Osteoblast (primary cell): ENCODE results near the gene TNFRSF12A. TPM values are rescaled to one million over a fixed set of nuclear protein-coding genes. Genes with fewer than 3 reads are reported as not detected.

ENCODE experiments used
- DNase-seq: peaks from one replicate; pipeline ENCODE4 v3.0.0; 2011; ENCODE audit warnings: low spot score, mixed read lengths; ENCODE audit not compliant: insufficient read length; ENCODE audit errors: missing footprints
- H2AFZ ChIP-seq: 2 replicates; pipeline ENCODE4 v1.6.0; 2011; ENCODE audit warnings: mild to moderate bottlenecking, low read length
- H3K27ac ChIP-seq: 2 replicates; pipeline ENCODE4 v1.5.1; 2011; ENCODE audit warnings: mild to moderate bottlenecking, low read depth, low read length, moderate library complexity
- H3K27me3 ChIP-seq: 2 replicates; pipeline ENCODE4 v1.6.0; 2012; ENCODE audit warnings: mild to moderate bottlenecking, control low read depth, inconsistent platforms, low read length, moderate library complexity; ENCODE audit not compliant: insufficient read depth
- H3K36me3 ChIP-seq: 2 replicates; pipeline ENCODE4 v1.5.1; 2011; ENCODE audit warnings: mild to moderate bottlenecking, low read length, control low read depth, moderate library complexity; ENCODE audit not compliant: insufficient read depth
- H3K4me1 ChIP-seq: 2 replicates; pipeline ENCODE4 v1.5.1; 2011; ENCODE audit warnings: mild to moderate bottlenecking, low read length, control low read depth, moderate library complexity; ENCODE audit not compliant: insufficient read depth
- H3K4me2 ChIP-seq: 2 replicates; pipeline ENCODE4 v1.6.0; 2011; ENCODE audit warnings: mild to moderate bottlenecking, low read length; ENCODE audit not compliant: insufficient read depth
- H3K4me3 ChIP-seq: fragments of 200-600 bp; sonication (generic); 3 replicates; pipeline ENCODE4 v1.5.1; 2012; ENCODE audit warnings: mild to moderate bottlenecking, low read length, inconsistent platforms; ENCODE audit not compliant: insufficient read depth
- H3K79me2 ChIP-seq: 2 replicates; pipeline ENCODE4 v1.6.0; 2012; ENCODE audit warnings: mild to moderate bottlenecking, low read length, control low read depth, inconsistent platforms; ENCODE audit not compliant: insufficient read depth
- H3K9me3 ChIP-seq: 2 replicates; pipeline ENCODE4 v1.5.1; 2011; ENCODE audit warnings: low read depth, low read length, control low read depth
- H4K20me1 ChIP-seq: 2 replicates; pipeline ENCODE4 v1.6.0; 2012; ENCODE audit warnings: mild to moderate bottlenecking, low read length, control low read depth; ENCODE audit not compliant: insufficient read depth
- total RNA-seq: library from RNA; depleted of rRNA; stranded (reverse); fragments of >200 nt; gene quantifications from 2 replicates; pipeline ENCODE4 v1.2.3, GENCODE V29; 2012
- TF ChIP-seq, protein P1 (sequence below): IDR thresholded peaks from 2 replicates; pipeline ENCODE4 v1.5.1; 2011; ENCODE audit warnings: mild to moderate bottlenecking, low read depth, low read length, moderate library complexity; ENCODE audit errors: extremely low read depth

Gene TNFRSF12A
- total RNA-seq, 1 donor = 143 TPM

DNA sequence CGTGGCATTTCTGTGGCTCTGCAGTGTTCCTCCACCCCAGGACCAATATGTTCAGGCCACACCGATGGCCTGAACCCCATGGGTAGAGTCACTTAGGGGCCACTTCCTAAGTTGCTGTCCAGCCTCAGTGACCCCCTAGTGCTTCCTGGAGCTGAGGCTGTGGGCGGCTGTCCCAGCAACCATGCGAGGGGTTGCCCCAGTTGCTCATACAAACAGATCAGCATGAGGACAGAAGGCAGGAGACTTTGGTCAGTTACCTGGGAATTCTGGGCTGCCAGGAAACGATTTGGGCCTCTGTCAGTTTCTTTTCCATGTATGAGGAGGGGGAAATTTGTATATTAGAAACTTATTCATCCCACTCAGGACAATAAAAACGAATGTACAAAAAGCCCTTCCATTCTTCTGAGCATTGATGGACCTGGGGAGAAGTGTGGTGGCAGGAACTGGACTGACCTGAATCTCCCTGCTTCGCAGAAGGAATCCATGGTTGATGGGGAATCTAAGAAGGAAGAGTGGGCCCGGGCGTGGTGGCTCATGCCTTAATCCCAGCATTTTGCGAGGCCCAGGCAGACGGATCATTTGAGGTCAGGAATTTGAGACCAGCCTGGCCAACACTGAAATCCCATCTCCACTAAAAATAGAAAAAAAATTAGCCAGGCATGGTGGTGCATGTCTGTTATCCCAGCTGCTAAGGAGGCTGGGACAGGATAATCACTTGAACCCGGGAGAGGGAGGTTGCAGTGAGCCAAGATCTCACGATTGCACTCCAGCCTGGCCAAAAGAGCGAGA, 40.4 kb downstream of the TNFRSF12A start:
- H3K4me2 ChIP-seq = no peak overlapping the region
- H3K4me3 ChIP-seq = no peak overlapping the region
- H3K4me1 ChIP-seq = peaks cover 3% of the 10 kb centered on the region
- no peaks in the 10 kb centered on the region for H4K20me1 ChIP-seq
- peak; percentile 79 for DNase-seq
- H3K27ac ChIP-seq = no peak overlapping the region
- no peaks in the 10 kb centered on the region for H3K79me2 ChIP-seq
- H3K36me3 ChIP-seq = no peaks in the 10 kb centered on the region
- TF ChIP-seq, protein P1, sequence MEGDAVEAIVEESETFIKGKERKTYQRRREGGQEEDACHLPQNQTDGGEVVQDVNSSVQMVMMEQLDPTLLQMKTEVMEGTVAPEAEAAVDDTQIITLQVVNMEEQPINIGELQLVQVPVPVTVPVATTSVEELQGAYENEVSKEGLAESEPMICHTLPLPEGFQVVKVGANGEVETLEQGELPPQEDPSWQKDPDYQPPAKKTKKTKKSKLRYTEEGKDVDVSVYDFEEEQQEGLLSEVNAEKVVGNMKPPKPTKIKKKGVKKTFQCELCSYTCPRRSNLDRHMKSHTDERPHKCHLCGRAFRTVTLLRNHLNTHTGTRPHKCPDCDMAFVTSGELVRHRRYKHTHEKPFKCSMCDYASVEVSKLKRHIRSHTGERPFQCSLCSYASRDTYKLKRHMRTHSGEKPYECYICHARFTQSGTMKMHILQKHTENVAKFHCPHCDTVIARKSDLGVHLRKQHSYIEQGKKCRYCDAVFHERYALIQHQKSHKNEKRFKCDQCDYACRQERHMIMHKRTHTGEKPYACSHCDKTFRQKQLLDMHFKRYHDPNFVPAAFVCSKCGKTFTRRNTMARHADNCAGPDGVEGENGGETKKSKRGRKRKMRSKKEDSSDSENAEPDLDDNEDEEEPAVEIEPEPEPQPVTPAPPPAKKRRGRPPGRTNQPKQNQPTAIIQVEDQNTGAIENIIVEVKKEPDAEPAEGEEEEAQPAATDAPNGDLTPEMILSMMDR = no peak
- peaks cover 3% of the 10 kb centered on the region for H3K27me3 ChIP-seq
- H3K9me3 ChIP-seq = no peaks in the 10 kb centered on the region
- no peak overlapping the region for H2AFZ ChIP-seq

DNA sequence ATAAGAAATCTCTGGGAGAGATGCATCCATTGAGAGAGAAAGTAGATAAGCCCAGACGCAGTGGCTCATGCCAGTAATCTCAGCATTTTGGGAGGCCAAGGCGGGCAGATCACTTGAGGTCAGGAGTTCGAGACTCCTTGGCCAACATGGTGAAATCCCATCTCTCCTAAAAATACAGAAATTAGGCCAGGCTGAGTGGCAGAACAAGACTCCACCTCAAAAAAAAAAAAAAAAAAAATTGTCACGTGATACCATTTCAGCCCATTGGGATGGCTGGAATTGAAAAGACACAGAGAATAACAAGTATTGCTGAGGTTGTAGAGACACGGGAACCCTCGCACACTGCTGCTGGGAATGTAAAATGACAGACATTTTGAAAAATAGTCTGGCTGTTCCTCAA, 42.4 kb downstream of the TNFRSF12A start:
- peaks cover 3% of the 10 kb centered on the region for H3K27me3 ChIP-seq
- no peaks in the 10 kb centered on the region for H3K36me3 ChIP-seq
- H2AFZ ChIP-seq = no peak overlapping the region
- TF ChIP-seq, protein P1 = no peak
- H3K4me2 ChIP-seq = no peak overlapping the region
- no peaks in the 10 kb centered on the region for H4K20me1 ChIP-seq
- no peak overlapping the region for H3K4me3 ChIP-seq
- H3K27ac ChIP-seq = no peak overlapping the region
- H3K79me2 ChIP-seq = no peaks in the 10 kb centered on the region
- H3K4me1 ChIP-seq = peaks cover 3% of the 10 kb centered on the region
- no peaks in the 10 kb centered on the region for H3K9me3 ChIP-seq
- DNase-seq = no peak

DNA sequence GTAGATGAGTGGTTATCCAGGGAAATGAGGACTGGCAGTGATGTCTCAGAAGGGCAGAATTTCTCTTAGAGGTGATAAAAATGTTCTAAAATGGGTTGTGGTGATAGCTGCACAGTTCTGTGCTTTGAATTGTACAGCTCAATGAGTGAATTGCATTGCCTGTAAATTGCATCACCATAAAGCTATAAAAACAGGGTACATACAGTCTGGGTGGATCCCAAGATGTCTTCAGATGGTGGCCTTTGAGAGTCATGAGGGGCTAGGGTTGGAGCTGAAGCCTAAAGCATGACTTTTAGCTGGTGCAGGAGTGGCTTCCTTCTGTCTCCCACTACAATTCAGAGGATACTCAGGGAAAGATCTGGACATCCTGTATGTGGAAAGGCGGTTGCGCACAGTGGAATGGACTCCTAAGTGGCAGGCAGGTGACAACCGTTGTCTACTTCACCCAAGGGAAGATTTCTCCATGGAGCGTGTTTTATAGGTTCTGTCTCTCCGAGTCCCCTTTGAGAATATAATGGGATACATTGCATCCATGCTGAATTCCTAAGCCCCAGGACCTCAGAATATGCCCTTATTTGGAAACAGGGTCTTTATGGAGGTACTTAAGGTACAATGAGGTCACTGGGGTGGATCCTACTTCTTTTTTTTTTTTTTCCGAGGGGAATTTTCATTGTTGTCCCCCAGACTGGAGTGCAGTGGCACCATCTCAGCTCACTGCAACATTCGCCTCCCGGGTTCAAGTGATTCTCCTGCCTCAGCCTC, 43.6 kb downstream of the TNFRSF12A start:
- no peaks in the 10 kb centered on the region for H3K9me3 ChIP-seq
- no peaks in the 10 kb centered on the region for H3K79me2 ChIP-seq
- H3K4me1 ChIP-seq = peaks cover 3% of the 10 kb centered on the region
- H3K4me3 ChIP-seq = no peak overlapping the region
- DNase-seq = no peak
- H3K27me3 ChIP-seq = peaks cover 3% of the 10 kb centered on the region
- TF ChIP-seq, protein P1 = no peak
- no peak overlapping the region for H2AFZ ChIP-seq
- no peak overlapping the region for H3K4me2 ChIP-seq
- H3K27ac ChIP-seq = no peak overlapping the region
- no peaks in the 10 kb centered on the region for H3K36me3 ChIP-seq
- H4K20me1 ChIP-seq = no peaks in the 10 kb centered on the region

DNA sequence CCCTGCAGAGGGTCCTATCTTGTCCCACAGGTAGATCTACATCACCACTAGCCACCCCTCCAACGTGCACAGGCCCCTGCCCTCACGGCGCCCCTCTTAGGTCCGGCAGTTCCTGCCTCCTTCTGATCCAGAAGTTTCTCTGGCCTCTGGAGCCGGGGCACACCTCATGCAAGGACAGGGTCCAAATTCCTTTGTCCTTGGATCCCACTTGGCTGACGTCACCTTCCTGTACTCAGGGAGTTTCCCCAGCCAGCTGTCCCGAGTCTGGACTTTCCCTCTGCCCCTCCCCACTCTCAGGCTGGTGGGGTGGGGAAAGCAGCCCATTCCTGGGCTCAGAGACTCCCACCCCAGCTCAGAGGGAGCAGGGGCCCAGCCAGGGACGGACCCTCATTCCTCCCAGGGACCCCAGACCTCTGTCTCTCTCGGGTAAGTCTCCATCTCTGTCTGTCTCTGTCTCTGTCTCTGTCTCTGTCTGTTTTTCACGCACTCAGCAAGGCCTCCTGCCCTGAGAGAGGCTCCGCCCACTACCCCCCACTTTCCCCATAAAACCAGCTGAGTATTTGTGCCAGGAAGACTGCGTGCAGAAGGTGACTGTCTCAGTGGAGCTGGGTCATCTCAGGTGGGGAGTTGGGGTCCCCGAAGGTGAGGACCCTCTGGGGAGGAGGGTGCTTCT, 45.0 kb downstream of the TNFRSF12A start, which contains the start of gene IL32:
TSS of gene IL32 (plus strand) at position 572 of the 673 bp plus-strand sequence. CDS start 172 bp downstream, outside the sequence.
- no peaks in the 10 kb centered on the region for H3K9me3 ChIP-seq
- DNase-seq = peak; percentile 95
- no peak within 1 kb of the TSS for H3K27ac ChIP-seq
- H3K27me3 ChIP-seq = peaks cover 3% of the 10 kb centered on the region
- H3K79me2 ChIP-seq = no peaks in the 10 kb centered on the region
- H3K36me3 ChIP-seq = no peaks in the 10 kb centered on the region
- TF ChIP-seq, protein P1 = no peak
- H3K4me1 ChIP-seq = peaks cover 3% of the 10 kb centered on the region
- no peak within 1 kb of the TSS for H3K4me2 ChIP-seq
- H2AFZ ChIP-seq = peak within 1 kb of the TSS; percentile 80
- H4K20me1 ChIP-seq = no peaks in the 10 kb centered on the region
- H3K4me3 ChIP-seq = no peak within 1 kb of the TSS
